GM06990 (cell line): ENCODE data around the gene TDRKH.

Source experiments
- DNase-seq: peaks from one replicate; pipeline ENCODE4 v3.0.0-alpha.2; 2011; ENCODE audit not compliant: insufficient read length; ENCODE audit errors: extremely low read depth
- H3K27me3 ChIP-seq: replicated peaks from 2 replicates; pipeline ENCODE4 v1.6.0; 2011; ENCODE audit warnings: low read length; ENCODE audit not compliant: control insufficient read depth, insufficient read depth
- H3K36me3 ChIP-seq: 2 replicates; pipeline ENCODE4 v1.5.1; 2011; ENCODE audit warnings: low read length; ENCODE audit not compliant: control insufficient read depth, insufficient read depth
- H3K4me3 ChIP-seq: replicated peaks from 2 replicates; pipeline ENCODE4 v1.5.1; 2011; ENCODE audit warnings: low read depth, mild to moderate bottlenecking, control low read depth, low read length
- CTCF ChIP-seq: IDR thresholded peaks from 2 replicates; pipeline ENCODE4 v1.5.1; 2011; ENCODE audit warnings: low read length, control low read depth, mild to moderate bottlenecking, inconsistent platforms; ENCODE audit not compliant: insufficient read depth, poor library complexity, severe bottlenecking

TDRKH gene

GRCh38 chr1:151837197-151837596, 46.9 kb upstream of the TDRKH start:
- no peak for TF ChIP-seq CTCF
- Histone ChIP-seq H3K36me3 (no peaks in the 10 kb centered on the region), H3K4me3 (no peak overlapping the region), H3K27me3 (peaks cover 2% of the 10 kb centered on the region)
- no peak for DNase-seq

GRCh38 chr1:151835596-151835995, 45.3 kb upstream of the TDRKH start:
- no peak for TF ChIP-seq CTCF
- H3K27me3 ChIP-seq, result peaks cover 2% of the 10 kb centered on the region
- no peaks in the 10 kb centered on the region for H3K36me3 ChIP-seq
- H3K4me3 ChIP-seq, result no peak overlapping the region
- no peak for DNase-seq

- TF ChIP-seq CTCF, result no peak
- DNase-seq, result no peak
- no peaks in the 10 kb centered on the region for H3K36me3 ChIP-seq
- H3K4me3 ChIP-seq, result no peak overlapping the region
- H3K27me3 ChIP-seq, result peaks cover 2% of the 10 kb centered on the region
Observed at GRCh38 chr1:151834239-151834638, 43.9 kb upstream of the TDRKH start.

GRCh38 chr1:151833172-151833900, 43.0 kb upstream of the TDRKH start:
- H3K27me3 ChIP-seq, result peaks cover 2% of the 10 kb centered on the region
- no peak for DNase-seq

GRCh38 chr1:151832318-151832980, 42.1 kb upstream of the TDRKH start:
- no peak for TF ChIP-seq CTCF
- no peak for DNase-seq
- no peaks in the 10 kb centered on the region for H3K36me3 ChIP-seq
- no peaks in the 10 kb centered on the region; the same call in 1 of the 2 replicates for H3K27me3 ChIP-seq
- H3K4me3 ChIP-seq, result no peak overlapping the region

More at GRCh38 chr1:151833172-151833900, 43.0 kb upstream of the TDRKH start:
- no peak overlapping the region for H3K4me3 ChIP-seq
- H3K36me3 ChIP-seq, result no peaks in the 10 kb centered on the region
- TF ChIP-seq CTCF, result no peak
